ENCODE data around the gene GTF3C6. TPM values are rescaled to one million over a fixed set of nuclear protein-coding genes. Genes with fewer than 3 reads are reported as not detected.

The GTF3C6 gene
- polyA plus RNA-seq, 1 donor from 2014 or later: 96.2 TPM

Other genes starting within 250 kb of the GTF3C6 start
- 39.0 and 40.7 TPM in 2 replicates for gene CDK19, start 143.2 kb upstream of the GTF3C6 start, polyA plus RNA-seq
- 77.6 and 86.5 TPM in 2 replicates for gene AMD1, start 83.9 kb upstream of the GTF3C6 start, polyA plus RNA-seq
- gene RPF2, start 23.3 kb downstream of the GTF3C6 start, polyA plus RNA-seq: 16.1 TPM in 2 replicates
- 1.5 and 3.7 TPM in 2 replicates for gene SLC16A10, start 128.8 kb downstream of the GTF3C6 start, polyA plus RNA-seq

Measured in neural cell (in vitro differentiated cells).